CMK (cell line): Measurements from ENCODE around the gene EFHC2.
"Not testable (repeated sequence)": the region's sequence is repeated elsewhere in the genome, so short reads cannot be mapped to it uniquely, and the experiment has no call there.

Experiments used
- DNase-seq: peaks from one replicate; pipeline ENCODE4 v3.0.0-alpha.2; 2010; ENCODE audit warnings: low read depth

Gene EFHC2

DNA sequence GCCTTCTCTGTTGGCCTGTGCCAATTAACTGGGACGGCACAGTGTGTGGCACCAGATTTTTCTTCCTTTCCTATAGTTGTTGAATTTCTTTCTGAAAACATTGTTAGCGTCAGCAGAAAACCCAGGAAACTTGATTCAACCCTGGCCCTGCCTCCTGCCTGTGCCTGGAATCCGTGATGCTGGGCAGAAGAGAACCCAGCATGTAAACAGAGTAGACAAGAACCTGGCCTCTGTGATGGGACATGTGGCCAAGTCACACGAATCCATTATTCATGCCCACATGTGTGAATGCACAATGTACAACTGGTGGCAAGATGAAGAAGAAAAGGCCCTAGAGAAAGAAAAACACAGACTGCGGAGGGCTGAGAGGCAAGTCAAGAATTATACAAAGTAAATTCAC, 111.4 kb downstream of the EFHC2 start:
- DNase-seq, result no peak

DNA sequence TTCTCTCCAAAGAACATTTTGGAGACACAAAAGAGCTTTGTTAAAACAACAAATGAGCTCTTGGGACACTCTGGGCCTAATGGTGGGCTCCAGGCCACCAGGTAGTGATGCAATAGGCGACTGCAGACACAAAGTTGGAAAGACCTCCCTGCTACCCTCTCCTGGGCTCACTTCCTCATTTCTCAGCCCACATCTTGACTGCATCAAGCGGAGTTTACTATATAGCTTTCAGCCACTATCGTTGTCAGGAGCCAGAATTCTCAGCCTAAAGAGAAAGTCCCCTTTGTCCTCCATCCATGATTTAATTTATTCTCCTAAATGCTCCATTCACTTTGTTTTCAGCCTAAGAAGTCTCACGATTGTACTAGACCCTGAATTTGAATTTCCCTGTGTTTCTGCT, 114.9 kb downstream of the EFHC2 start:
- no peak for DNase-seq

DNA sequence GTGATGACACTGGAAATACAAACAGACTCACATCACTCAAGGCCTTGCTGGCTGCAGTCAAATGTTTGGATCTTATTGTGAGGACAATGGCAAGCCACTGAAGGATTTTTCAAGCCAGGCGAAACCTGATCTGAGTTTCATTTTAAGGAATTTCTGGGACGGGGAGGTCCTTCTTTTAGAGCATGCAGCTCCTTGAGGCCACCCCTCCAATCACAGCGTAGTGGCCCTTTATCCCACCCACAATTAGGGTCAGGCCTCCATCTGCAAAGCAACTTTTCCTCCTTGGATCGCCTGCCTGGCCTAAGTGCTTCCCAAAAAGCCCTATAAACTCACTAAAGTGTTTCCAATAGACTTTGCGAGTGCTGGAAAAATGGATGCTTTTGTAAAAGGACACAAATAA, 115.5 kb downstream of the EFHC2 start:
- DNase-seq, result no peak

DNA sequence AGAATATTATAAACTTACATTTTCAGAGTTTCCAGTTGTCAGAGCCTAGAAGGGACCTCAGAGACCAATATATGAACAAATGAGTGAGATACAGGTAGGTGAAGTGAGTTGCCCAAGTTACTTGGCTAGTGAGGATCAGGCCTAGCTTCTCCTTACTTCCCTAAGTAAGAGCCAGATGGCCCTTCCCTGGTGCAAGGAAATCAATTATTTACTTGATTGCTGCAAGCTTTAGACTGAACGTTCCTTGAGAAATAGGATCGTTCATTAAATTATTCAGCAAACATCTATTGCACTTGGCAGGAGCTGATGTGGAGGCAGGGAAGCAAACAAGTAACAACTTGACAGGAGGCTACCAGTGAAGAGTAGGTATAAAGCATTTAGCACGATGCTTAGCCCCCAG, 117.8 kb downstream of the EFHC2 start:
- no peak for DNase-seq

DNA sequence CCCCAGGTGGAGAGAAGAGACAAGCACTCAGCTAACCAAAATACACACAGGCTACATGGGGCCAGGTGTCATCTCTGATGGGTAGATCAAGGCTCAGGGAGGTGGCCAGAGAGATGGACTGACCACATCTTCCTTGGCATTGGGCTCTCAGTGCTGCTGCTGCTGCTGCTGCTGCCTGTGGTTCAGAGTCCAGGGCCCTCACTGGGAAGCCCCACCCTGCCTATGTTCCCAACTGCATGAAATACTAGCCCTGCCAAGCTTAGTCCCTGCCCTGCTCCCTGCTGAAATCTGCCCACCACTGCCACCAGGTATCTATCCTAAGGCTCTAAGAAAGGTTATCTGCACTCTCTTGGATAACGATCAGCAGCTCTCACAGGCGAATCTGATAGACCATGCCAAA, 118.7 kb downstream of the EFHC2 start:
- no peak for DNase-seq

DNA sequence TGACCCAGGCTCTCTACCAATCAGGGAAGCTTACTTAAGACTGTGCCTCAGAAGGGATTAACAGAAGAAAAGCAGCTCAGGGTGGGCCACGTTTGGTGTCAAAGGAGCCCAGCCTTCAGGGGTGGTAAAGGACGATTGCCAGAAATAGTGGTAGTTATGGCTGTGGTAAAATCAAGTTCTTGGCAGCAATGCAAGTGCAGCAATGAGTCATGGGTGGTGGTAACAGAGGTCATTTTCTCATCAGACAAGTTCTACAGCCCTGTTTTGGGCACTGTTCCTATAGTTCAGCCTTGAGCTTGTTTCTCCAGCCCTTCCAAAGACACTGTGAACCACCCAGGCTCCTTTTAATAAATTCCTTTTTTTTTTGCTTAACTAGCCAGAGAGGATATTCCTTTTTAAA, 120.3 kb downstream of the EFHC2 start:
- DNase-seq, result no peak

DNA sequence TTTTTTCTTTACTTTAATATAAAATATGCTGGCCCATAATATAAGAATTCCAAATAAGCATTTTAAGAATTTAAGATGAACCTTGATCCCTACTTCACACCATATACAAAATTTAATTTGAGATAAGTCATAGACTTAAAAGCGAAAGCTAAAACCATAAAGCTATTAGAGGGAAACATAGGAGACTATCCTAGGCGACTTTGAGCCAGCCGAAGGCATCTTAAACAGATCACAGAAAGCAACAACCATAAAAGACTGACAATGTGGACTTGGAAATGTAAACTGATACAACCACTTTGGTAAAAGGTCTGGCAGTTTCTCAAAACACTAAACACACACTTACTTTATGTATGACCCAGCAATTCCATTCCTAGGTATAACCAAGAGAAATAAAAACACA, 125.0 kb downstream of the EFHC2 start:
- no peak for DNase-seq

DNA sequence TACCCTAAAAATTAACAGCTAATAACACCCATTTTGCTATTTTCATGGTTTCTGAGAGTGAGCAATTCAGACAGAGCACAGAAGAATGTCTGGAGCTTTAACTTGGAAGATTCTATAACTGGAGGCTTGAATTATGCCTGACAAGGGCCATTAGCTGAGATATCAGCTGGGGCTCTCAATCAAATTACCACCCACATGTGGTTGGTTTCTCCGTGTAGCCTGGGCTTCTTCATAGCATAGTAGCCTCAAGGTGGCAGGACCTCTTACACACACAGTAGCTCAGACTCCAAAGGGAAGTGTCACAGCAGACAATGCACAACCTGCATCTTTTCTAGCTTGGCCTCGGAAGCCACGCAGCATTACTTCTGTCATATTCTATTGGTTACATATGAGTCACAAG, 127.3 kb downstream of the EFHC2 start:
- no peak for DNase-seq

DNA sequence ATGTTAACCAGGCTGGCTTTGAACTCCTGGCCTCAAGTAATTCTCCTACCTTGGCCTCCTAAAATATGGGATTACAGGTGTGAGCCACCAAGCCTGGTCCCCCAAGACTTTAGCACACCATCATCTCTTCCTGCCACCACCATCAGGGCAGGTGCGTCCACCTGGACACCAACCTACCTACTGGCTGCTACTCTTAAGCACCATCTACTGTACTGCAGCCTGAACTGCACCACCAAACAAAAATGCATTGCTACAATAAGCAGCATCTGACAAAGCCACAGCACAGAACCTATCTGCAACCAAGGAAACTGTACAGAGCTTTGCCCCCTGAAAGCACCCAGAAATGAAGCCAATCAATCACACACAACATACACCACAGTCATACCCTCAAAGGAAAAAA, 139.7 kb downstream of the EFHC2 start:
- DNase-seq, result no peak

DNA sequence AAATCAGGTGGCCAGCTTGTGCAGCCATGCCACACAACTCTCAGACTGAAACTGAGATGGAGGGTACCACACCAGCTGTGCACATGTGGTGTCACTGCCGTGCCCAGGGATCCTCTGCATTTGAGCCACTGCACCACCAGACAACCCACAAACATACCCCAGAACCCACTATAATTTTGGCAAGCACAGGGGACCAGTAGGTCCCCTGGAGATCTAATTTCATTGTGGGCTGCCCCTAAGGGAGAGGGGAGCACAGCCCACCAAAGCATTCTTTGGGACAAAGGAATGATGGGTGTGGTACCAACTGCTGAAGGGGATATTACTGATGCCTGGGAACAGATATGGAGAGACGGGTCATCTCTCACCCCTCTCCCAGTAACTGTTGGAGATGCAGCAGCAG, 140.9 kb downstream of the EFHC2 start:
- DNase-seq, result no peak

DNA sequence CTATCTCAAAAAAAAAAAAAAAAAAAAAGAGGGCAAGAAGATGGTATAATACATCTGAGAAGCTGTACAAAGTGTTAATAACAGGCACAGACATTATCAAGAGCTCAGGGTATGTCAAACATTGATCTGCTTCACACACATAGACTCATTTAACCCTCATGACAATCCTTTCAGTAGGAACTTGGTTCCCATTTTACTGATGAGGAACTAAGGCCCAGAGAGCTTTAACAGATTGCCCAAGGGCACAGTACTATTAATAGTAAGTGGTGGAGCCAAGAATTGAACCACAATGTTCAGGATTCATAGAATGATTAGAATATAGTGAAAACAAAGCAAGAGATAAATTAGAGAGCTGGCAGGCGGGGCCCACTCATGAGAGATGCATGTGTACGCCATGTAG, 154.4 kb downstream of the EFHC2 start:
- DNase-seq, result no peak

DNA sequence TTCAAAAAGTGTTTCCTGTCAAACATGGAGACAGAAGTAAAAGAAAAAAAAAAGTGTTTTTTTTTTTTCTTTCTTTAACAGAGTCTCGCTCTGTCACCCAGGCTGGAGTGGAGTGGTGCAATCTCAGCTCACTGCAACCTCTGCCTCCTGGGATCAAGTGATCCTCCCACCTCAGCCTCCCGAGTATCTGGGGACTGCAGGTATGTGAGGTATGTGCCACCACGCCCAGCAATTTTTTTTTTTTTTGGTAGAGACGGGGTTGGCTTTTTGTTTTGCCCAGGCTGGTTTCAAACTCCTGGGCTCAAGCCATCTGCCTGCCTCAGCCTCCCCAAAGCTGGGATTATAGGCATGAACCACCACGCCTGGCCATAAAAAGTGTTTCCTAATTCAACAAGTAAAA, 155.6 kb downstream of the EFHC2 start:
- DNase-seq, result not testable (repeated sequence)

DNA sequence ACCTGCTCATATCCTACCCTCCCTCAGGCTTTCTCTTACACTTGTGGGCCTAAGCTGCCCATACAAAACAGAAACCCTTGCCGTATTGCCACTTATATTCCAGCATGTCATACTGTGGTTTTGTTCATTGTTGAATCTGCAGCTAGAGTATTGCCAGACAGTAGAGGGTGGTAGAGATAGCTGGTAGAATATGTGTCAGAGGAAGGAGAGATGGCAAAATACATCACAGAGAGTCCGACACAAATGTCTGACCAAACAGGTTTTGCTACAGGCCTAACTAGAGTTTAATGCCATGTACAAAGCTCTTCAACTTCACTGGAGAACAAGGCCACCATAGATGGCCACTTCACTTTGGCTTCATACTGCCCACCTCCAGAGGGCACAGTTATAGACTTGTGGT, 160.1 kb downstream of the EFHC2 start:
- DNase-seq, result no peak

DNA sequence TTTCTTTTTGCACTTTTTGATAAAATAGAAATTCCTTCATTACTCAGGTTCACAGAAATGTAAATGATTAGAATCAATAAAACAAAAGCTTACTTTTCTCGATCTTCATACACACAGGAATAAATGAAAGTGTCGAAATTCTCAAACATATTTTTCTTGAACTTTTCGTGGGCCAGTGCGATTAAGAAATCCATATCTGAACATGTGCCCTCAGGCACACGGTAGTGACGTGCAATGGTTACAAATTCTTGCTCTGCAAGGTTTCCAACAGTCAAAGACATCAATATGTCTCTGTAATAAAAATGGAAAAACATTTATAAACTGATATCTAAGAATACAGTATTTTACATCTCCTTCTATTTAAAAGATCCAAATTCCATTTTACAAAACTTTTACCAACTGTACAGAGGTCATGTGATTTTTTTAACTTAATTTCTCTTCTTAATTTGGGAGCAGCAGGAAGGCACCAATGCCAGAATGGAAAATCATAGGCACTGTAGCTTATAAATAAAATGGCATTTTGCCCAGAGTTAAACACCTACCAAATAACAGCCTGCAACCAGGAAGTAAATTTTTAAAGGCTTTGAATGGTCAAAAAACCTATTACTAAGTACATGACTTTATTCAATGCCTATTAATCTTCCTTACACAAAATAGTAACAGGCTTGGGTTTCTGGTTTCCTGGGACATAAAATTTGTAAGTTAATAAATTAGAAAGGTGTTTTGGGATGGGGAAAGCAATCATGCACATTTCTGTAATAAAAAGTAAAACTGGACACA, 165.0 kb downstream of the EFHC2 start:
- no peak for DNase-seq

DNA sequence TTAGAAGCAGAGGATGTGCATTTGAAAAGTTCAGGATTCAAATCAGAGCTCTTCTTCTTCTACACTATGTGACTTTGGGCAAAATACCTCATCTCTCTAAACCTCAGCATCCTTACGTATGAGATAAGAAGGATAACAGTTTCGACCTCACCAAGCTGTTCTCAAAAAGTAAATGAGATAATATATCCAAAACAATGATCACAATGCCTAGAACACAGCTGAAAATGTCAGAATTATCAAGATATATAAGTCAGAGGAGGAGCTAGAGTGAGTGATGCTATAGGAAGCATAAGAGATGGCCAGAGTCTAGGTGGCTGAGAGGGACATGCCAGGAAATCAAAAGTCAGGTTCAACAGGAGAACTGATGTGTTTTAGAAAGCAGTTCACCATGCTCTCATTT, 168.0 kb downstream of the EFHC2 start:
- DNase-seq, result no peak

DNA sequence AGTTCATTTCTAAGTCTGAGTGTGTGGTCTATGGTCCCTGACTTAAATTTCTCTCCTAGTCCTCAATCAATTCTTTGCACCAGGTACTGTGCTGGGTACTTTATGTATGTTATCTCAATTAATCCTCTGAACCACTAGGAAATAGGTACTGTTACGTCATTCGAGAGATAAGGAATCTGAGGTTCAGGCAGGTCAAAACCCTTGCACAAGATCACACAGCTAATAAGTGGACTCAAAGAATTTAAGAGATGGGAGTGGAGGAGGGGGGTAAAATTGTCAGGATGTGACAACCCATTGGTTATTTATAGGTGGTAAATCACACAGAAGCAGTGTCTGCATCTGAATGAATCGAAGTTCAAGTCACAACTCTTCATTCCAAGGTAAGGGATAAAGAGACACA, 169.4 kb downstream of the EFHC2 start:
- no peak for DNase-seq

DNA sequence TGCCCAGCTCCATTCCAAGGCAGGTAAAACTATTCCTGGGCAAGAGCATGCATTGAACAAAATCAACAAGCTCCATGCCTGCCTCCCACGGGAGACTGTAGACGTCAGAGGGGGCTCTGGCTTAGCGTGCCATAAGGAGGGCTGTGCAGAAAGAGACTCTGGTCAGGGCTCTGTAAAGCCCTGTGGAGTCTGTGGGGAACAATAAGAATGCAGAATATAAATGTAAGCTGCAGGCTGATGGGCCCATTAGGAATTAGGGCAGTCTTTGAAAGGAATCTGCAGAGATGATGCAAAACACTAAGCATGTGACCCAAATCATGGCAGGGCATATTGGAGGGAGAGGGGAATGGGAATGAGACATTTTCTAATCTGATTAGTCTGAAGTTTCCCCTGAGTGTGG, 170.3 kb downstream of the EFHC2 start:
- no peak for DNase-seq

DNA sequence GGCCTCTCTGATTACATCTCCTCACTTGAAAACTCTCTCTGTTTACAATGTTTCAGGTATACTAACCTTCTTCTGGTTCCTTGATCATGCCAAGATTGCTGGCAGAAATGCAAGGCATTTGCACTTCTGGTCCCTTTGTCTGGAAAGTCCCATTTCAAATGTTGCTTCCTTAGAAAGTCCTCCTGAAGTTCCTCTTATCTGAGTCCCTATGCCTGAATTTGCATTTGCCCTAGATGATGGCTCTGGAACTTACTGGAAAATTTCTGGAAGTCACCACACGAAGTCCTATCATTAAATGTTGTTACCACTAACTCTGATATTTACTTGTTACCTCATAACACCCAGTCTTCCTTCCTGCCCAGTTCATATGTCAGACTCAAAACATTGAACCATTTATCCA, 176.4 kb downstream of the EFHC2 start:
- no peak for DNase-seq

DNA sequence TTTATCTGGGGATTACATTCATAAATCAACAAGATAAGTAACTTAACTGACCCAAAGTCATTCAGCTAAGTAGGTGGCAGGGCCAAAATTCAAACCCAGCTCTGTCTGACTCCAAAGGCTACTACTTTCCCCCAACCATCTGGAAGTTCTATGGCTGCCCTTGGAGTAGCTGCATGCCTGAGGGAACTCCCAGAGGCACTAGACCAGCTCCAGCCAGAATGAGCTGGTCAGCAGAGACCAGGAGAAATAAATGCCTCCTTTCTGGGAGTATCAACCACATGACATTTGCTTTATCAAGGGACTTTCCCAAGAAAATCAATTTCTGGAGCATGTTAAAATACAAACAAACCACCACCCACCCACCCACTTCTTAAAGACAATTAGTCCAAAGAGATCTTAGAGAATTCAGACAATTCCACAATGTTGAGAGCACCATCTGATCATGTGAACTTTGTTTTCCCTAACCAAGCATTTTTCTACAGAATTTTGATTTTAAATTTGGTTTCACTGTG, 180.5 kb downstream of the EFHC2 start:
- DNase-seq, result no peak

DNA sequence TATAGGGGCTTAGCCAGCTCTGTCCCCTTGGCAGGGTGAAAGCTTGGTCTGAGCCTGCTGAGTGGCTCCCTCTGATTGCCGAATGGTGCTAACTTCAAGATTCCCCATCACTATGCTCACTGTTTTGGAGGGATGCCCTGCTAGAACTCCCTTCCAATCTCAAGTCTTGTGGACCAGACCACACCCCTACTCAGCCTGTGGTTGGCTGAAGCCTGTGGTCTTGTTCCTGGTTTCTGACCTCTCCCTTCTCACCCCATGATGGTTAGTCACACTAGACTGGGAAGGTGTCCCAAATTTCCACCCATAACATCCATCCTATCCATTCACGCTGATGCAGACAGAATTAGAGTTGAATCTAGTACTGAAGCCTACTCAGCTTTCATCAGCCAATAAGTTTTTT, 185.6 kb downstream of the EFHC2 start:
- DNase-seq, result no peak

DNA sequence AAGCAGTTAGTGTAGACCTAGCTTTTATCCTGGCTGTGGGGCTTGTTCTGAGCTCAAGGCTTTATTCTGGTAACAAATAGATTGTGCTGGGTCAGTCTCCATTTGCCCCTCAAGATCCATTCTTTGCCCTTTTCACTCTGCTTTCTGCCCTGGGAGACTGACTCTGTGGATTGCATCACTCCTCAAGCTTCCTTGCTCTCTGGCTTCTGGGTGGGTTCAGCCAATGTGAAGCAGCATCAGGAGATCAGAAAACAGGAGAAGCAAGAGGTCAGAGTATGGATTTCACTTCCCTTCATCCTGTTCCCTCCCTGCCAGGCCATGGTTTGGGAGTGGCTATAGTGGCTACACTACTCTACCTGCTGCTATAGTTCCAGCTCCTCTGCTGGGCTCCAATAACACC, 186.2 kb downstream of the EFHC2 start:
- DNase-seq, result no peak

DNA sequence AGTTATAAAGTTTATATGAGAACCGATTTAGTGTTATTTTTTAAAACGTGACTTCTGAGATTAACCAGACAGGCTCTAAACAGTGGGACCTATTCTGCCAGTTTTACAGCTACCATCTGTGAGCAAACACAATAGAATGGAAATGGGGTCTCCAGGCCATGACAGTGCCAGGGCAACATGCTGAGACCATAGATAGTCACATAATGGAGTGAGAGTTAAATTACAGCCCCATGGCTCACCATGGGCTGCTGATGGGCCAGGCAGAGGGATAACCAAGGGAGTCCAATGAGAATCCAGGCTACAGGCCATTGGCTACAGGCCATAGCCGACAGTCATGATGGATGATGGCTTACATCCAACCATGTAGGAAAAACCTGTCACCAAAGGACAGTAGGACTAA, 186.7 kb downstream of the EFHC2 start:
- no peak for DNase-seq

DNA sequence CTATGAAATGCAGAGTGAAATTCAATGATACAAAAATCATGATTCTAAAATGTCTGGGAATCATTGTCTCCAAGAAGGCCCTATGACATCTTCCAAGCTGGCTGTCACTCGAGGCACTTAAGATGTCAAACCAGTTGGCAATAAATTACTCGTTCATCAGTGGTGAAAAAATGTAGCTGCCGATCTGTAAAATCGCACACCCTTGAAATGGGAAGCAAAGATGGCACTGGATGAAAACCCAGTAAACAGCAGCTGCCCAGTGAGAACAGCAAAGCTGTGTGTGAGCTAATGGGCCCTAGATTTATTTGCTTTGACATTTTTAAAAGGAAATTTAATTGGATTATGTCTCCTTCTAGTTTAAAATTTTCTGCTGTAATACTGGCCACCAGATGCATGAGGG, 188.3 kb downstream of the EFHC2 start:
- DNase-seq, result no peak

DNA sequence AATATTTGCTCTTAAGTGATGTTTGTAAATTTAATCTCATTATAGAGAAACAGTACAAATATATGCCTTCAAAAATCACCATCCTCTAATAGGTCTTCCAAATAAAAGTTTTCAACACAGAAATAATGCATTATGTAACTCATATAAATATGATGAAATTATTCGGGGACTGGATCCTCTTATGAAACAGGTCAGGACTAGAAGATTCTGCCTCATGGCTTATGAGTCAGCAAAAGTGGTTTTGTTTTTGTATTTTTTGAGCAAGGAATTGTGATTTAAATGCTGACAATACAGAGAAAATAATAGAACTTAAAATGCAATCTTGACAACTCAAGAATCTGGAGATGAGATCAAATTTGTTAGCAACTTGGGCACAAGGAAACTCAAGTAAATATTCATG, 190.6 kb downstream of the EFHC2 start:
- DNase-seq, result no peak
